Liver (tissue), 9 donors: ENCODE data around the gene FAM32A. TPM values are rescaled to one million over a fixed set of nuclear protein-coding genes. Genes with fewer than 3 reads are reported as not detected.

Experiments used
- DNase-seq: peaks from one replicate; pipeline ENCODE4 v3.0.0-alpha.2; 2017; ENCODE audit warnings: low spot score
- H3K27ac ChIP-seq, 2 donors: one replicate each; pipeline ENCODE4 v1.7.0; 2013; ENCODE audit warnings: inconsistent platforms in 2 of 2, low read length in 2 of 2, control low read depth in 1 of 2, low read depth in 1 of 2, mild to moderate bottlenecking in 1 of 2
- H3K27me3 ChIP-seq, 4 donors: one replicate each; pipeline versions ENCODE4 v1.6.1 to v1.7.0; 2013; ENCODE audit warnings: low read length in 3 of 4, inconsistent platforms in 1 of 4, mild to moderate bottlenecking in 1 of 4, moderate library complexity in 1 of 4; ENCODE audit not compliant: control insufficient read depth in 4 of 4, insufficient read depth in 4 of 4
- H3K36me3 ChIP-seq, 4 donors: one replicate each; pipeline versions ENCODE4 v1.6.1 to v1.7.0; 2013; ENCODE audit warnings: low read length in 3 of 4, mild to moderate bottlenecking in 3 of 4, low read depth in 1 of 4, moderate library complexity in 1 of 4; ENCODE audit not compliant: control insufficient read depth in 4 of 4, insufficient read depth in 3 of 4
- H3K4me1 ChIP-seq, 4 donors: one replicate each; pipeline versions ENCODE4 v1.6.1 to v1.7.0; 2013; ENCODE audit warnings: low read length in 3 of 4, mild to moderate bottlenecking in 3 of 4, moderate library complexity in 1 of 4; ENCODE audit not compliant: control insufficient read depth in 4 of 4, insufficient read depth in 4 of 4
- H3K4me3 ChIP-seq, 3 donors: one replicate each; pipeline versions ENCODE4 v1.6.1 to v1.7.0; 2013; ENCODE audit warnings: low read length in 3 of 3, control low read depth in 1 of 3, low read depth in 1 of 3, mild to moderate bottlenecking in 1 of 3
- H3K9ac ChIP-seq, 2 donors: one replicate each; pipeline ENCODE4 v1.7.0; 2013; ENCODE audit warnings: low read length in 2 of 2, mild to moderate bottlenecking in 2 of 2, moderate library complexity in 2 of 2, control low read depth in 1 of 2, low read depth in 1 of 2
- H3K9me3 ChIP-seq, 4 donors: one replicate each; pipeline versions ENCODE4 v1.6.1 to v1.7.0; 2013; ENCODE audit warnings: low read length in 3 of 4; ENCODE audit not compliant: control insufficient read depth in 4 of 4
- EGR1 ChIP-seq, 2 donors: IDR thresholded peaks; 2 replicates each; pipeline ENCODE4 v1.6.1; 2016 to 2018; ENCODE audit warnings: antibody characterized with exemption in 2 of 2, low read depth in 2 of 2
- FOXA1 ChIP-seq: IDR thresholded peaks from 2 replicates; pipeline ENCODE4 v1.6.1; 2016; ENCODE audit warnings: antibody characterized with exemption
- FOXA2 ChIP-seq: IDR thresholded peaks from 2 replicates; pipeline ENCODE4 v1.6.1; 2016; ENCODE audit warnings: antibody characterized with exemption
- GABPA ChIP-seq, 2 donors: IDR thresholded peaks in 1 of 2; conservative IDR thresholded peaks in 1 of 2; 2 replicates each; pipeline ENCODE4 v1.6.1; 2016; ENCODE audit warnings: antibody characterized with exemption in 2 of 2, mild to moderate bottlenecking in 1 of 2, moderate library complexity in 1 of 2
- HNF4A ChIP-seq, 2 donors: conservative IDR thresholded peaks; 2 replicates each; pipeline ENCODE4 v1.6.1; 2016; ENCODE audit warnings: antibody characterized with exemption in 2 of 2, mild to moderate bottlenecking in 2 of 2
- HNF4G ChIP-seq: IDR thresholded peaks from 2 replicates; pipeline ENCODE4 v1.6.1; 2016; ENCODE audit warnings: antibody characterized with exemption
- JUND ChIP-seq, 2 donors: IDR thresholded peaks; 2 replicates each; pipeline ENCODE4 v1.6.1; 2016; ENCODE audit warnings: antibody characterized with exemption in 2 of 2
- MAX ChIP-seq: IDR thresholded peaks from 2 replicates; pipeline ENCODE4 v1.6.1; 2016; ENCODE audit warnings: antibody characterized with exemption
- NR2F2 ChIP-seq: IDR thresholded peaks from 2 replicates; pipeline ENCODE4 v1.6.1; 2016; ENCODE audit warnings: antibody characterized with exemption
- RAD21 ChIP-seq, 2 donors: IDR thresholded peaks; 2 replicates each; pipeline ENCODE4 v1.6.1; 2016; ENCODE audit warnings: antibody characterized with exemption in 2 of 2, mild to moderate bottlenecking in 2 of 2
- REST ChIP-seq: IDR thresholded peaks from 2 replicates; pipeline ENCODE4 v1.6.1; 2016; ENCODE audit warnings: antibody characterized with exemption, mild to moderate bottlenecking
- RXRA ChIP-seq, 2 donors: IDR thresholded peaks; 2 replicates each; pipeline ENCODE4 v1.6.1; 2017 to 2018; ENCODE audit warnings: antibody characterized with exemption in 2 of 2, mild to moderate bottlenecking in 1 of 2
- SP1 ChIP-seq: IDR thresholded peaks from 2 replicates; pipeline ENCODE4 v1.6.1; 2018; ENCODE audit warnings: antibody characterized with exemption, mild to moderate bottlenecking
- TAF1 ChIP-seq: conservative IDR thresholded peaks from 2 replicates; pipeline ENCODE4 v1.6.1; 2016; ENCODE audit warnings: antibody characterized with exemption, mild to moderate bottlenecking
- YY1 ChIP-seq: IDR thresholded peaks from 2 replicates; pipeline ENCODE4 v1.6.1; 2016; ENCODE audit warnings: antibody characterized with exemption, mild to moderate bottlenecking
- WGBS: extraction: QIAGEN DNeasy Blood & Tissue Kit; methylation state at CpG from one replicate; pipeline ENCODE4 v1.1.7; 2013; 5-methylcytosine and 5-hydroxymethylcytosine counted together
- polyA plus RNA-seq, 2 donors: library from polyadenylated mRNA; stranded (reverse) in 1 of 2; unstranded in 1 of 2; fragments of 200-250 nt in 1 of 2; fragments of >200 nt in 1 of 2; fragmentation: Nextera tagmentation in 1 of 2; extraction: Ambion mirVana in 1 of 2; gene quantifications; one replicate each; pipeline versions ENCODE4 v1.2.1 to v1.2.3, GENCODE V29; 2013 to 2015
- total RNA-seq, 2 donors: library from RNA; depleted of rRNA; stranded (reverse); fragments of >200 nt; gene quantifications; one replicate each; pipeline ENCODE4 v1.2.3, GENCODE V29; 2014
- TF ChIP-seq, protein P1 (sequence below): IDR thresholded peaks from 2 replicates; pipeline ENCODE4 v1.6.1; 2016; ENCODE audit warnings: antibody characterized with exemption
- TF ChIP-seq, protein P2 (sequence below): IDR thresholded peaks from 2 replicates; pipeline ENCODE4 v1.6.1; 2016; ENCODE audit warnings: antibody characterized with exemption
- TF ChIP-seq, protein P3 (sequence below): fragments of 150-350 bp; IDR thresholded peaks from 2 replicates; pipeline ENCODE4 v1.5.1; 2017; ENCODE audit warnings: improper control_type of control experiment, low read depth, low read length; ENCODE audit not compliant: missing input control
- donor health status: healthy.
- donor health status: healthy.
- donor health status: healthy.
- donor health status: healthy.
- donor health status: healthy.

The FAM32A gene
- total and polyA plus RNA-seq, 4 donors: 46.2 to 60.2 (median 52.4) TPM

GRCh38 chr19:16180611-16181010, 4.6 kb upstream of the FAM32A start:
- no peak overlapping the region for H3K27ac ChIP-seq
- no peaks in the 10 kb centered on the region for H3K9me3 ChIP-seq
- 69% methylated on average over 4 of the region's 4 CpGs for WGBS
- TF ChIP-seq HNF4G (no peak), NR2F2 (no peak), HNF4A (conservative IDR thresholded peaks at IDR 0.05) (no peak), REST (no peak), TAF1 (no peak), MAX (no peak), EGR1 (IDR thresholded peaks at IDR 0.05; ENCODE audit: low read depth in 2 of 2) (no peak), RXRA (IDR thresholded peaks at IDR 0.05) (no peak), RAD21 (IDR thresholded peaks at IDR 0.05) (no peak), JUND (IDR thresholded peaks at IDR 0.05) (no peak), YY1 (no peak), FOXA1 (no peak), SP1 (no peak), GABPA (IDR thresholded peaks at IDR 0.05 in 1 of 2, conservative IDR thresholded peaks at IDR 0.05 in 1 of 2) (no peak), FOXA2 (no peak)
- TF ChIP-seq, protein P1, sequence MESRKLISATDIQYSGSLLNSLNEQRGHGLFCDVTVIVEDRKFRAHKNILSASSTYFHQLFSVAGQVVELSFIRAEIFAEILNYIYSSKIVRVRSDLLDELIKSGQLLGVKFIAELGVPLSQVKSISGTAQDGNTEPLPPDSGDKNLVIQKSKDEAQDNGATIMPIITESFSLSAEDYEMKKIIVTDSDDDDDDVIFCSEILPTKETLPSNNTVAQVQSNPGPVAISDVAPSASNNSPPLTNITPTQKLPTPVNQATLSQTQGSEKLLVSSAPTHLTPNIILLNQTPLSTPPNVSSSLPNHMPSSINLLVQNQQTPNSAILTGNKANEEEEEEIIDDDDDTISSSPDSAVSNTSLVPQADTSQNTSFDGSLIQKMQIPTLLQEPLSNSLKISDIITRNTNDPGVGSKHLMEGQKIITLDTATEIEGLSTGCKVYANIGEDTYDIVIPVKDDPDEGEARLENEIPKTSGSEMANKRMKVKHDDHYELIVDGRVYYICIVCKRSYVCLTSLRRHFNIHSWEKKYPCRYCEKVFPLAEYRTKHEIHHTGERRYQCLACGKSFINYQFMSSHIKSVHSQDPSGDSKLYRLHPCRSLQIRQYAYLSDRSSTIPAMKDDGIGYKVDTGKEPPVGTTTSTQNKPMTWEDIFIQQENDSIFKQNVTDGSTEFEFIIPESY: no peak
- TF ChIP-seq, protein P2, sequence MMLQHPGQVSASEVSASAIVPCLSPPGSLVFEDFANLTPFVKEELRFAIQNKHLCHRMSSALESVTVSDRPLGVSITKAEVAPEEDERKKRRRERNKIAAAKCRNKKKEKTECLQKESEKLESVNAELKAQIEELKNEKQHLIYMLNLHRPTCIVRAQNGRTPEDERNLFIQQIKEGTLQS: no peak
- TF ChIP-seq, protein P3, sequence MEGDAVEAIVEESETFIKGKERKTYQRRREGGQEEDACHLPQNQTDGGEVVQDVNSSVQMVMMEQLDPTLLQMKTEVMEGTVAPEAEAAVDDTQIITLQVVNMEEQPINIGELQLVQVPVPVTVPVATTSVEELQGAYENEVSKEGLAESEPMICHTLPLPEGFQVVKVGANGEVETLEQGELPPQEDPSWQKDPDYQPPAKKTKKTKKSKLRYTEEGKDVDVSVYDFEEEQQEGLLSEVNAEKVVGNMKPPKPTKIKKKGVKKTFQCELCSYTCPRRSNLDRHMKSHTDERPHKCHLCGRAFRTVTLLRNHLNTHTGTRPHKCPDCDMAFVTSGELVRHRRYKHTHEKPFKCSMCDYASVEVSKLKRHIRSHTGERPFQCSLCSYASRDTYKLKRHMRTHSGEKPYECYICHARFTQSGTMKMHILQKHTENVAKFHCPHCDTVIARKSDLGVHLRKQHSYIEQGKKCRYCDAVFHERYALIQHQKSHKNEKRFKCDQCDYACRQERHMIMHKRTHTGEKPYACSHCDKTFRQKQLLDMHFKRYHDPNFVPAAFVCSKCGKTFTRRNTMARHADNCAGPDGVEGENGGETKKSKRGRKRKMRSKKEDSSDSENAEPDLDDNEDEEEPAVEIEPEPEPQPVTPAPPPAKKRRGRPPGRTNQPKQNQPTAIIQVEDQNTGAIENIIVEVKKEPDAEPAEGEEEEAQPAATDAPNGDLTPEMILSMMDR: no peak
- H3K36me3 ChIP-seq: no peaks in the 10 kb centered on the region
- DNase-seq: no peak
- no peak overlapping the region for H3K4me3 ChIP-seq
- H3K9ac ChIP-seq: no peak overlapping the region
- no peaks in the 10 kb centered on the region for H3K27me3 ChIP-seq
- peaks cover 2 to 17% (median 9%) of the 10 kb centered on the region in 4 donors for H3K4me1 ChIP-seq
